NCI-H2196 treated with DMSO at 0.1 percent for 48 hours (cell line): ENCODE measurements around the gene RELCH.

ENCODE experiments used
- DNase-seq: peaks from one replicate; lab custom pipeline; 2025; ENCODE audit not compliant: unreplicated experiment; lab: John Stamatoyannopoulos, UW

Gene RELCH

GRCh38 chr18:62189208-62189607, 2.2 kb downstream of the RELCH start:
- no peak for DNase-seq

GRCh38 chr18:62196079-62196478, 9.0 kb downstream of the RELCH start:
- no peak for DNase-seq

- DNase-seq, result no peak
These were observed 9.9 kb downstream of the RELCH start for GRCh38 chr18:62196980-62197379.

GRCh38 chr18:62198259-62198658, 11.2 kb downstream of the RELCH start:
- DNase-seq, result no peak

GRCh38 chr18:62199629-62200028, 12.6 kb downstream of the RELCH start:
- no peak for DNase-seq

GRCh38 chr18:62200121-62200914, 13.3 kb downstream of the RELCH start:
- no peak for DNase-seq

GRCh38 chr18:62201870-62202269, 14.8 kb downstream of the RELCH start:
- no peak for DNase-seq

GRCh38 chr18:62205824-62206223, 18.8 kb downstream of the RELCH start:
- DNase-seq, result no peak

GRCh38 chr18:62206593-62206992, 19.5 kb downstream of the RELCH start:
- no peak for DNase-seq

- no peak for DNase-seq
These were observed 22.0 kb downstream of the RELCH start for GRCh38 chr18:62209046-62209445.

- no peak for DNase-seq
These were observed 23.1 kb downstream of the RELCH start for GRCh38 chr18:62210138-62210537.

GRCh38 chr18:62211325-62211828, 24.3 kb downstream of the RELCH start:
- DNase-seq, result no peak

- no peak for DNase-seq
These were observed 27.7 kb downstream of the RELCH start for GRCh38 chr18:62214790-62215189.

GRCh38 chr18:62224229-62224628, 37.2 kb downstream of the RELCH start:
- no peak for DNase-seq

GRCh38 chr18:62226047-62226446, 39.0 kb downstream of the RELCH start:
- no peak for DNase-seq

- DNase-seq, result no peak
These were observed 49.2 kb downstream of the RELCH start for GRCh38 chr18:62236252-62236651.

- no peak for DNase-seq
These were observed 52.4 kb downstream of the RELCH start for GRCh38 chr18:62239475-62239874.

- DNase-seq, result no peak
These were observed 55.9 kb downstream of the RELCH start for GRCh38 chr18:62242955-62243354.

- no peak for DNase-seq
These were observed 58.1 kb downstream of the RELCH start for GRCh38 chr18:62245177-62245576.

- no peak for DNase-seq
These were observed 58.6 kb downstream of the RELCH start for GRCh38 chr18:62245699-62246098.

GRCh38 chr18:62248313-62248712, 61.3 kb downstream of the RELCH start:
- no peak for DNase-seq

- peak; percentile 52 for DNase-seq
These were observed 62.5 kb downstream of the RELCH start for GRCh38 chr18:62249478-62250097.
